OCI-LY7 (cell line): ENCODE data around the gene FANCE. TPM values are rescaled to one million over a fixed set of nuclear protein-coding genes. Genes with fewer than 3 reads are reported as not detected.
"Not testable (repeated sequence)": the region's sequence is repeated elsewhere in the genome, so short reads cannot be mapped to it uniquely, and the experiment has no call there.

Experiments
- BruUV-seq: library from RNA; stranded (reverse); fragments of 400-500 nt; replicated peaks from 2 replicates; lab custom pipeline; 2021; lab: Mats Ljungman, UMichigan
- CTCF ChIA-PET: fragments of 300-600 bp; sonication (Branson Sonifier 250); formaldehyde crosslinking; loops from one replicate; lab custom pipeline; 2022; ENCODE audit warnings: antibody characterized with exemption; ENCODE audit not compliant: unreplicated experiment; lab: Charles Lee
- POLR2A ChIA-PET: fragments of 300-600 bp; sonication (Branson Sonifier 250); formaldehyde crosslinking; loops from one replicate; lab custom pipeline; 2022; ENCODE audit warnings: antibody characterized with exemption; lab: Charles Lee
- DNase-seq: peaks from one replicate; pipeline ENCODE4 v3.0.0-alpha.2; 2015; ENCODE audit warnings: low spot score
- H2AFZ ChIP-seq: fragments of 200-600 bp; sonication (generic), shearing (Covaris generic); 2 replicates; pipeline ENCODE4 v1.6.1; 2014; ENCODE audit warnings: mild to moderate bottlenecking, antibody characterized with exemption, low read length, moderate library complexity
- H3K27ac ChIP-seq: fragments of 200-600 bp; sonication (generic); 2 replicates; pipeline ENCODE4 v1.5.1; 2014; ENCODE audit warnings: mixed run types, low read depth, mild to moderate bottlenecking, moderate library complexity, low read length, inconsistent platforms; ENCODE audit not compliant: poor library complexity, severe bottlenecking
- H3K36me3 ChIP-seq: fragments of 200-600 bp; sonication (generic); 2 replicates; pipeline ENCODE4 v1.6.1; 2014; ENCODE audit warnings: mild to moderate bottlenecking, antibody characterized with exemption, low read length, moderate library complexity, mixed read lengths; ENCODE audit not compliant: insufficient read depth
- H3K4me1 ChIP-seq: fragments of 200-600 bp; sonication (generic); 2 replicates; pipeline ENCODE4 v1.5.1; 2014; ENCODE audit warnings: mild to moderate bottlenecking, low read length; ENCODE audit not compliant: insufficient read depth, poor library complexity, severe bottlenecking
- H3K4me2 ChIP-seq: fragments of 200-600 bp; sonication (generic); 2 replicates; pipeline ENCODE4 v1.6.1; 2014; ENCODE audit warnings: mild to moderate bottlenecking, low read length
- H3K4me3 ChIP-seq: fragments of 200-600 bp; sonication (generic); 2 replicates; pipeline ENCODE4 v1.5.1; 2014; ENCODE audit warnings: mild to moderate bottlenecking, low read depth, low read length; ENCODE audit not compliant: poor library complexity, severe bottlenecking
- H3K79me2 ChIP-seq: fragments of 200-600 bp; sonication (generic); 2 replicates; pipeline ENCODE4 v1.6.1; 2016; ENCODE audit warnings: low read depth, mild to moderate bottlenecking, low read length, moderate library complexity, mixed read lengths; ENCODE audit not compliant: insufficient read depth
- H3K9me2 ChIP-seq: fragments of 200-600 bp; sonication (generic); 2 replicates; pipeline ENCODE4 v1.6.1; 2016; ENCODE audit warnings: mild to moderate bottlenecking, low read length, mixed read lengths; ENCODE audit not compliant: insufficient read depth
- H3K9me3 ChIP-seq: fragments of 200-600 bp; sonication (generic); 2 replicates; pipeline ENCODE4 v1.6.1; 2014; ENCODE audit warnings: mild to moderate bottlenecking, mixed run types, low read length, mixed read lengths
- H4K20me1 ChIP-seq: fragments of 200-600 bp; sonication (generic); 2 replicates; pipeline ENCODE4 v1.6.1; 2014; ENCODE audit warnings: mild to moderate bottlenecking, antibody characterized with exemption, low read length, moderate library complexity, mixed read lengths; ENCODE audit not compliant: insufficient read depth
- CTCF ChIP-seq: fragments of 200-600 bp; sonication (generic); conservative IDR thresholded peaks from 2 replicates; pipeline ENCODE4 v1.5.1; 2014; ENCODE audit warnings: mild to moderate bottlenecking, antibody characterized with exemption, low read length, moderate library complexity, mixed read lengths
- EZH2phosphoT487 ChIP-seq: fragments of 200-600 bp; sonication (generic); IDR thresholded peaks from 2 replicates; pipeline ENCODE4 v1.6.1; 2018; ENCODE audit warnings: low read depth, borderline replicate concordance, mild to moderate bottlenecking, mixed run types, antibody characterized with exemption, low read length, moderate library complexity, mixed read lengths
- intact Hi-C: fragments of 100-400 bp; cut with micrococcal nuclease; formaldehyde crosslinking; loops from one replicate; pipeline ENCODE4 v1.10.0; 2022; ENCODE audit not compliant: unreplicated experiment
- total RNA-seq, 2 experiments: library from RNA; depleted of rRNA in 1 of 2; stranded (reverse); fragments of >200 nt in 1 of 2; shearing (Covaris generic) in 1 of 2; gene quantifications; 2 replicates each; pipeline ENCODE4 v1.2.3, GENCODE V29; 2014 to 2022

Gene FANCE
- total RNA-seq, 2 experiments from 2014 or later, result 14.4 to 17.4 TPM

DNA sequence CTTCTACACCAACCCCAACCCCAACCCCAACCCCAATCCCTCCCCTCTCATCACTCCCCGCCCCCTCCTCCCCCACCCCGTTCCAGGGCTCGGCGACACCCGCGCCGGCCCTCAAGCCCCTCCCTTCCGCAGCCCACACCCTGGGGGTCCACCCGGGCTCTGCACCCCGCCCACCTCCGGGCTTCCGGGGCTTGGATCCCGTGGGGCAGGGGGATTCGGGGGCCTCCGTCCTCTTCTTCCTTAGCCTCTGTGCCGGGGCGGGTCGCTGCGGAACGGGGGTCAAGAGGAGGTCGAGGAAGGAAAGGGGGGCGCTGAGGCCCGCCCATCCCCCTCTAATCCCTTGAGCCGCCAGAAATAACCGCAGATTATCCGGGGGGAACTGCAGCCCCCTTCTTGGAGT, 59.9 kb downstream of the FANCE start:
- H4K20me1 ChIP-seq, result no peaks in the 10 kb centered on the region
- H2AFZ ChIP-seq, result no peak overlapping the region
- no peak overlapping the region for H3K27ac ChIP-seq
- no peak overlapping the region for H3K4me3 ChIP-seq
- H3K4me2 ChIP-seq, result no peak overlapping the region
- intact Hi-C loops, result no loop called here
- H3K9me3 ChIP-seq, result no peaks in the 10 kb centered on the region
- TF ChIP-seq EZH2phosphoT487, result no peak
- TF ChIP-seq CTCF, result no peak
- no TSS peak for BruUV-seq
- no peaks in the 10 kb centered on the region for H3K36me3 ChIP-seq
- H3K9me2 ChIP-seq, result no peaks in the 10 kb centered on the region
- POLR2A ChIA-PET, result no interaction called here
- no peaks in the 10 kb centered on the region for H3K79me2 ChIP-seq
- no peak for DNase-seq
- H3K4me1 ChIP-seq, result peaks cover 11% of the 10 kb centered on the region
- CTCF ChIA-PET, result no interaction called here

DNA sequence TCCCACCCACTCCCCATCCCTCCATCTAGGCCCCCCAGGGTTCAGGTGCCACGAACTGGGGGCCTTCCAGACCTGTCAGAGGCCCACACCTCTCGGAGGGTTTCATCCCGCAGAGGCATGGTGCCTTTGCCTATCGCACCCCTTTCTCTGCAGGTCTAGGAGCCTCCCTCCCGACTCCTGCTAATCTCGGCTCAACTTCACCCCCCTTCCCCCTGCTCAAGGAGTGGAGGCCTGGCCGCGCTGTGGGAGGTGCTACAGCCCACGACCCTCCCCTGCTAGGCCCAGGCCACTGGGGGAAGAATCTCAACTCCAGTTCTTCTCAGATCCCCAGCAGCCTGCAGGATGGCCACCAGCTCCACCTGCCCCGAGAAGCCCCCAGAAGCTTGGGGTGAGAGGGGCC, 60.6 kb downstream of the FANCE start, which contains the start of gene TULP1:
TULP1 (minus strand) TSS at position 157 of the 400 bp plus-strand sequence; CDS start at position 119, 38 bp downstream.
- no peak for TF ChIP-seq EZH2phosphoT487
- TF ChIP-seq CTCF, result no peak
- H3K27ac ChIP-seq, result no peak within 1 kb of the TSS
- H3K4me2 ChIP-seq, result no peak within 1 kb of the TSS
- no peaks in the 10 kb centered on the region for H3K9me3 ChIP-seq
- BruUV-seq, result no TSS peak
- intact Hi-C loops, result no loop called here
- no peaks in the 10 kb centered on the region for H3K9me2 ChIP-seq
- DNase-seq, result no peak
- H3K79me2 ChIP-seq, result no peaks in the 10 kb centered on the region
- no peak within 1 kb of the TSS for H2AFZ ChIP-seq
- ChIA-PET POLR2A (no interaction called here), CTCF (no interaction called here)
- peaks cover 11% of the 10 kb centered on the region for H3K4me1 ChIP-seq
- H3K36me3 ChIP-seq, result no peaks in the 10 kb centered on the region
- no peak within 1 kb of the TSS for H3K4me3 ChIP-seq
- H4K20me1 ChIP-seq, result no peaks in the 10 kb centered on the region

DNA sequence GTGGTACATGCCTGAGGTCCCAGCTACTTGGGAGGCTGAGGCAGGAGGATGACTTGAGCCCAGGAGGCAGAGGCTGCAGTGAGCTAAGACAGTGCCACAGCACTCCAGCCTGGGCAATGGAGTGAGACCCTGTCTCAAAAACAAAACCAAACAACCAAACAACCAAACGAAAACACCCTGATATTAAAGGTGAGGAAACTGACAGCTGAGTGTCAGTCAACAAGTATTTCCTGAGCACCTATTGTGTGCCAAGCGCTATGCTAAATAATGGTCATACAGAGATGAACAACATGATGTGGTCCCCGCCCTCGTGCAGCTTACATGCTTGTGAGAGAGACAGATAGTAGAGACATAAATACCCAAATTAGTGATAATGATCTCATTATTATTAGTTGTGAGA, 62.4 kb downstream of the FANCE start:
- intact Hi-C loops, result no loop called here
- DNase-seq, result no peak
- Histone ChIP-seq H3K79me2 (no peaks in the 10 kb centered on the region), H3K4me2 (no peak overlapping the region), H2AFZ (no peak overlapping the region), H4K20me1 (no peaks in the 10 kb centered on the region), H3K36me3 (no peaks in the 10 kb centered on the region), H3K27ac (no peak overlapping the region), H3K4me3 (no peak overlapping the region), H3K9me3 (no peaks in the 10 kb centered on the region), H3K4me1 (peaks cover 2% of the 10 kb centered on the region), H3K9me2 (no peaks in the 10 kb centered on the region)
- ChIA-PET CTCF (no interaction called here), POLR2A (interaction anchor here (0.7 kb wide), 1 partner anchor 135 kb away, joined by 4 read pairs; no protein-coding TSS in a partner anchor)
- no TSS peak for BruUV-seq
- TF ChIP-seq CTCF (no peak), EZH2phosphoT487 (no peak)

DNA sequence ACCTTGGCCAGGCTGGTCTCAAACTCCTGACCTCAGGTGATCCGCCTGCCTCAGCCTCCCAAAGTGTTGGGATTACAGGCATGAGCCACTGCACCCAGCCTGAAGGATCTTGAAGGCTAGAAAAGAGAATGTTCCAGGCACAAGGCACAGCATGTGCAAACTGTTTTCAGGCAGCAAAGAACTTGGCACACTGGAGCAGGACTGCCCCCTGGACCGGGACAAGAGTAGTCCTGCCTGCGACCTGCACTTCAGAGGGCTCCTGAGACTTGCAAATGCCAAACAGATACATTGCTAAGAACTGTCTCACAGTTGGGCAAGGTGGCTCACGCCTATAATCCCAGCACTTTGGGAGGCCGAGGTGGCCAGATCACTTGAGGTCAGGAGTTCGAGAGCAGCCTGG, 63.8 kb downstream of the FANCE start:
- H3K79me2 ChIP-seq, H3K27ac ChIP-seq, H3K9me2 ChIP-seq, H3K4me3 ChIP-seq, H3K9me3 ChIP-seq, POLR2A ChIA-PET, BruUV-seq, H4K20me1 ChIP-seq, H3K36me3 ChIP-seq, intact Hi-C loops, H3K4me2 ChIP-seq, H2AFZ ChIP-seq, CTCF ChIA-PET, H3K4me1 ChIP-seq, DNase-seq: not testable (repeated sequence)
